Nucleus accumbens (tissue), 56 donors: ENCODE measurements around the gene NELL1.

ENCODE experiments used
- DNase-seq, 56 donors: peaks; one replicate each; lab custom pipeline; 2025; lab: John Stamatoyannopoulos, UW

The NELL1 gene

GRCh38 chr11:21465203-21465602 lies 795.8 kb downstream of the NELL1 start:
- DNase-seq, result no peak

- DNase-seq, result no peak
Measured at GRCh38 chr11:21465920-21466319, 796.5 kb downstream of the NELL1 start.

DNA sequence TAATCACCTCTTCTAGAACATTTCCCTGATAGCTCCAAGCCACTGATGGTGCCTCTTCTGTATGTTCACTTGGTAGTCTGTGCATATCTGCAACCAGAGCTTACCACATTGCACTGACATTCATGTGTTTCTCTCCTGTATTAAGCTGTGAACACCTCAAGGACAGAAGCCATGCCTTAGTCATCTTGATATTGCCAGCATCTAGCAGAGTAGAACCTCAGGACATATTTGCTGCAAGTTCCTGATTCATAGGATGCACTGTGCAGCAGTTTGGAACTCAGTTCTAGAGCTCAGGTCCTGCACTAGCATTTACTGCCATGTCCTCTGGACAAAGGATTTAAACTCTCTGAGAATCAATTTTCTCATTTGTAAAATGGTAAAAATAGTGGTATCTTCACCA lies 801.1 kb downstream of the NELL1 start:
- no peak for DNase-seq

DNA sequence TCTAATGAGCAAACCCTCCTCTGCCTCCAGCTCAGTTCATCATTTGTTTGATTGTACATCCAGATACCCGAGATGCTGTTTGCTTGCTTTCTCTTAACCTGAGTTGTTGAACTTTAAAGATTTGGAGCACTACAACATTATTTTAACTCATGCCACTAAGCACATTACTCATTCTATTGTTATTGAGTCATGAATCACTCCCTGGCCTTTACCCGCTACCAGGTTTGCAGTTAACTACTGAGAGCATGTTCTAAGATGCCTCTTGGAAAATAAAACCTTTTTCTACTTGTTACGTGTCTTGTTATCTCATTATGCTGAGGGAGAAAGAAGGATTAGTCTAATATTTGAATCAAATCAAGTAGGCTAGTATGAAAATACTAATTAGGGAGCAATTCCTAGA lies 802.9 kb downstream of the NELL1 start:
- DNase-seq, result peak in 1 of 56 donors; percentile 21

DNA sequence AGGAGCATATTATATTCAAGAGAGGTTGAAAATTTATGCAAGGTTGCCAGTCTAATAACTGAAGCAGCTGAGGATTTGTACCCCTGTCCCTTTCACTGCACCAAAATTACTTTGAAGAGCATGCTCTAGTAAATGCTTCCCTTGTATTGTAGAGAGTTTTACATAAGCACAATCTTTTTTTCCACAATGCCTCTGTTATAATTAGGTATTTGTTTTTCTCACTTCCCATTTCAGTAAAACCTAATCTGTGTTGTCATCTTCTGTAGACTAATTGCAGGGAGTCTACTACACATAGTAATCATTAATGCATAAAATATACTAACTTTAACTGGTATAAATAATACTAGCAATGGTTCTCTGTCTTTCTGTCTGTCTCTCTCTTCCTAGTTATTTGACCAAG lies 805.1 kb downstream of the NELL1 start:
- no peak for DNase-seq

- no peak for DNase-seq
Measured at GRCh38 chr11:21475276-21475675, 805.9 kb downstream of the NELL1 start.

GRCh38 chr11:21476588-21476987 lies 807.2 kb downstream of the NELL1 start:
- no peak for DNase-seq

- DNase-seq, result no peak
Measured at GRCh38 chr11:21480240-21480639, 810.9 kb downstream of the NELL1 start.

- DNase-seq, result no peak
Measured at GRCh38 chr11:21481255-21481654, 811.9 kb downstream of the NELL1 start.

GRCh38 chr11:21484039-21484438 lies 814.7 kb downstream of the NELL1 start:
- DNase-seq, result no peak

DNA sequence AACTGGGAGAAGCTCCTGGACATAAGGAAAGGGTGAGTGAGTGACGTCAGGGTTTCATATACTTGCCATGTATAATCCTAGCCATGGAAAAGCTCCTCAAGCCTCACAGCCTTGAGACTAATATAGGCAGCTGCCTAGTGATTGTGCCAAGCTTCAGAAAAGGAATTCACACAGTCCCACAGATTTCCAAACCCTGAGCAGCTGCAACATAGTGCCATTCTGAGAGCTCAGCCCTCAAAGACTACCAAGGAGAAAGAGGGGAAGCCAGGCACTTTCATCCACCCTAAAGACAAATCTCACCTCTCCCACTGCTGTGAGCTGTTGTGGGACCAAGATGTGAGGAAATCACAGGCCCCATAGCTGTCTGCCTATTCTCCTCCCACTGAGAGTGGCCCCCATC lies 815.6 kb downstream of the NELL1 start:
- no peak for DNase-seq

GRCh38 chr11:21485426-21485825 lies 816.0 kb downstream of the NELL1 start:
- DNase-seq, result no peak

GRCh38 chr11:21489416-21490115 lies 820.2 kb downstream of the NELL1 start:
- DNase-seq, result no peak

GRCh38 chr11:21492931-21493330 lies 823.5 kb downstream of the NELL1 start:
- DNase-seq, result no peak

DNA sequence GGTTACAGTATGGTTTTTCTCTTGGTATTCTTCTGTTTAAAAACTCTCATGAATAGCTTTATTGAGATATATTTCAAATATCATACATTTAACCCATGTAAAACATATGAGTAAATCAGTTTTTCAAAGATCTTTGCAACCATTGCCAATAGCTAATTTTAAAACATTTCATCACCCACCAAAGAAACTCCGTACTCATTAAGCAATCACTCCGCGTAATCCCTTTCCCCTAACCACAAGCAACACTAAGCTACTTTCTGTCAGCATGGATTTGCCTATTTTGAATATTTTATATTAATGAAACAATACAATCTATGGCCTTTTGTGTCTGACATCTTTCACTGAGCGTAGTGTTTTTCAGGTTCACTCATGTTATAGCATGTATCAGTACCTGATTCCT lies 825.6 kb downstream of the NELL1 start:
- DNase-seq, result no peak

GRCh38 chr11:21495879-21496278 lies 826.5 kb downstream of the NELL1 start:
- DNase-seq, result no peak

- DNase-seq, result no peak
Measured at GRCh38 chr11:21501245-21501644, 831.9 kb downstream of the NELL1 start.

- DNase-seq, result no peak
Measured at GRCh38 chr11:21505070-21505469, 835.7 kb downstream of the NELL1 start.

DNA sequence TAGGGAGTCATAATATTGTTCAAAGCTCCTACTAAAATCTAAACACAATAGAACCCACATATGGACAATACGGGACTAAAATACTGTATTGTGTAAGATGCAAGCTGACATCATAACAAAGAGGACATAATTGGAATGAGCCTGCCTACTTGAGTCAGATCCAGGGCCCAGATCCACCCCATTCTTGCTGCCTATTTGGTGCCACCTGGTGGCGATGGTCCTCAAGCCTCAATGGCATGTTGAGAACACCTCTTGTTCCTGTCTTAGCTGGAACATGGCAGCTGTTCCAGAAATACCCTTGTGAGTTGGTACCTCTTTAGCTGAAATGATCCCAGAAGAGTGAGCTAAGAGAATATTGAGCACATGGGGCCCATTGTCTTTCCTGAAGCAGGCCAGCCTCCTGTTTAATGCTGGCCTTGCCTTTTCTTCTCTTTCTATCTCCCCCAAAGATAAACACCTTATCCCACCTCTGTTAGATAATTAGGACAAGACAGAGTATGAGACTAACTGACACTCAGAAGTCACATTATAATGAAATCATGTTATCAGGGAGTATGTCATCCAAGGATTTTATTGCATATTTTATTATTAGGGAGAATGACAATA lies 842.6 kb downstream of the NELL1 start:
- DNase-seq, result peak in 26 of 56 donors; percentile 2 to 55 (median 15)

- peak in 1 of 56 donors; percentile 1 for DNase-seq
Measured at GRCh38 chr11:21514316-21514715, 844.9 kb downstream of the NELL1 start.

DNA sequence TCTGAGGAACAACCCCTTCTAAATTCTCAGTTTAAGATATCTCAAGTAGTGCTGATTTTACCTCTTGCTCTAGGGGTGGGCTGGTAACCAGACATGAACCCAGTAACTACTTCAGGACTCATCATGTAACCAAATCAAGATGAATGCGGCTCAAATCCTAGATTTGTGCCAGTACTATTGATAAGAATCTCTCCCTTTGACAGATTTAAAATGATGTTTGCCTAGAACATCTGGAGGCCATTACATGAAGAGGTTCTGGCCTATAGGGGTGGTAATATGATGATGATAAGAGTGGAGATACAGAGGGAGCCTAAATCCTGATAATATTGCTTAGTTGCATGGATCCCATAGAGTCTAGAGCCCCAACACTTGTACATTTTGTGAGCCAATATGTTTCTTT lies 850.9 kb downstream of the NELL1 start:
- DNase-seq, result no peak

DNA sequence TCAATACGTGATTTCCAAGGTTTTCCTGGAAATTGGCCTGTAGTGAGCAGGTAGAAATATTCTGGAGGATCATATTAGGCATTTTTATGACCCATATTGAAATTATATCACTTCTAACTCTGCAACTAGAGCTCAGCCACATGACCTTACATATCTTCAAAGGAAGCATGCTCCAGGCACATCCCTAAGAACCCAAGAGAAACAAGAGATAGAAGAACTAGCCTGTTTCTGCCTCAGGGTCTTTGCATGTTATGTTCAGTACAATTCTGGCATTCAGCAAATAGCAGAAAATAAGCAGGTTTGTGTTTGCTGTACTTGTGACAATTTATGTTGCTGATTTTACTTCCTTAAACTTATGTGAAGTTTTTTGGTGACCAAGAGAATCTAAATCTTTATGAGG lies 859.8 kb downstream of the NELL1 start:
- no peak for DNase-seq

DNA sequence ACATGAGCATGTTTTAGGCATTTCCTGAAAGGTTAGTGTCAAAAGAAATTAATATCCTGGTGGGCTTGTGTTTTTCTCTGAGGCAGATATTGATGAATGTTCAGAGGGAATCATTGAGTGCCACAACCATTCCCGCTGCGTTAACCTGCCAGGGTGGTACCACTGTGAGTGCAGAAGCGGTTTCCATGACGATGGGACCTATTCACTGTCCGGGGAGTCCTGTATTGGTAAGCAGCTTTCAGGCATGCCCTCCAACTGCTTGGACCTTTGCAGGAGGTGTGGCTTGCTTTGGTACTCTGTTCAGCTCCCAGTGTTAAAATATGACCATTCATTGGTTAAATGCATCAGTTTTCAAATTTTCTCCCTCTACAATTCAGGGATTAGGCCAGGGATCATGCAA lies 864.9 kb downstream of the NELL1 start:
- DNase-seq, result no peak
